CD4-positive, alpha-beta T cell treated with Interleukin-12 subunit alpha and Interleukin-12 subunit beta, for 1 hour (primary cell): Measurements from ENCODE around the gene ZNF775.

ENCODE experiments used
- DNase-seq: peaks from one replicate; pipeline ENCODE4 v3.0.0-alpha.2; 2020

Gene ZNF775

GRCh38 chr7:150351587-150352194 lies 27.4 kb upstream of the ZNF775 start:
- no peak for DNase-seq

GRCh38 chr7:150355666-150356059 lies 23.5 kb upstream of the ZNF775 start:
- no peak for DNase-seq

- peak; percentile 59 for DNase-seq
Observed at GRCh38 chr7:150356265-150356897, 22.7 kb upstream of the ZNF775 start.

GRCh38 chr7:150357270-150357669 lies 21.9 kb upstream of the ZNF775 start:
- peak; percentile 80 for DNase-seq

- no peak for DNase-seq
Observed at GRCh38 chr7:150357771-150358427, 21.2 kb upstream of the ZNF775 start.

GRCh38 chr7:150358433-150358832 lies 20.7 kb upstream of the ZNF775 start:
- DNase-seq: no peak

GRCh38 chr7:150358988-150359621 lies 20.0 kb upstream of the ZNF775 start:
- DNase-seq: peak; percentile 31

GRCh38 chr7:150359622-150360362 lies 19.3 kb upstream of the ZNF775 start:
- no peak for DNase-seq

- DNase-seq: no peak
Observed at GRCh38 chr7:150360363-150361058, 18.6 kb upstream of the ZNF775 start.

- DNase-seq: no peak
Observed at GRCh38 chr7:150361402-150361801, 17.7 kb upstream of the ZNF775 start.

- no peak for DNase-seq
Observed at GRCh38 chr7:150361807-150362621, 17.1 kb upstream of the ZNF775 start.

GRCh38 chr7:150363370-150363769 lies 15.8 kb upstream of the ZNF775 start:
- no peak for DNase-seq

- DNase-seq: no peak
Observed at GRCh38 chr7:150363872-150364271, 15.3 kb upstream of the ZNF775 start.

- DNase-seq: no peak
Observed at GRCh38 chr7:150365194-150365593, 13.9 kb upstream of the ZNF775 start.

- peak; percentile 11 for DNase-seq
Observed at GRCh38 chr7:150365673-150366398, 13.3 kb upstream of the ZNF775 start.

- no peak for DNase-seq
Observed at GRCh38 chr7:150367677-150368095, 11.4 kb upstream of the ZNF775 start.

GRCh38 chr7:150368096-150368883 lies 10.8 kb upstream of the ZNF775 start, which contains the start of gene REPIN1:
Gene REPIN1, plus strand, starts transcription at chr7:150368822. Its CDS starts 890 bp downstream, at chr7:150369712.
- peak; percentile 81 for DNase-seq

- peak; percentile 32 for DNase-seq
Observed at GRCh38 chr7:150368884-150369747, 10.0 kb upstream of the ZNF775 start.
